Heart left ventricle (tissue), 11 donors: ENCODE measurements around the gene ZMYM3. TPM values are rescaled to one million over a fixed set of nuclear protein-coding genes. Genes with fewer than 3 reads are reported as not detected.

Source experiments
- polyA plus RNA-seq, 2 donors: library from polyadenylated mRNA; stranded (reverse); fragments of 200-250 nt; gene quantifications; one replicate each; pipeline ENCODE4 v1.2.3, GENCODE V29; 2013
- total RNA-seq, 9 donors: library from RNA; depleted of rRNA in 2 of 9; stranded (reverse); fragments of >200 nt in 2 of 9; fragmentation: NEBNext Ultra II Directional in 3 of 9; extraction: Animal tissue kit (Norgen Biotek cat#: 25700) in 3 of 9; gene quantifications; one replicate each; pipeline versions ENCODE4 v1.1.0 to v1.2.4, GENCODE V29; 2016 to 2023
- donor health status: ischemic (EF 13 %, LVEDD 7.1; RV severe dilation, severe dysfunction).
- donor health status: healthy with polysubstance abuse.
- donor health status: DM: no; HTN: yes; CAD: no.
- donor health status: DM: no; HTN: no; CAD: no.
- donor health status: ischemic (EF 25% LVEDD 5.7; RV mildly dilated, moderate dysfunction).
- donor health status: healthy.
- donor health status: DM: yes; HTN: yes; CAD: no.
- donor health status: PGD.
- donor health status: nonischemic (EF 23%, LVEDD 6.1; RV moderate dilation, normal function).

ZMYM3 gene
- total and polyA plus RNA-seq, 11 donors, result 5.1 to 22.9 (median 13.8) TPM

Other genes with a start within 250 kb of the ZMYM3 start
- gene SNX12, start 185.8 kb downstream of the ZMYM3 start, total RNA-seq, result 10 to 100 TPM; 40.2 to 62.5 (median 47.7) TPM
- 10 to 100 TPM; 20.8 to 64.5 TPM for gene SNX12, start 185.8 kb downstream of the ZMYM3 start, polyA plus RNA-seq
- gene FOXO4, start 158.3 kb downstream of the ZMYM3 start, total RNA-seq, result 10 to 100 TPM; 24.5 to 48.7 (median 37.0) TPM
- gene FOXO4, start 158.3 kb downstream of the ZMYM3 start, polyA plus RNA-seq, result 10 to 100 TPM; 23.2 to 32.7 TPM
- gene CXorf65, start 147.4 kb downstream of the ZMYM3 start, total RNA-seq, result not detected
- not detected for gene CXorf65, start 147.4 kb downstream of the ZMYM3 start, polyA plus RNA-seq
- 10 to 100 TPM in 2 of 9 donors, 1 to 10 TPM in 4, under 1 TPM in 3; 0.44 to 25.2 (median 2.1) TPM for gene IL2RG, start 142.6 kb downstream of the ZMYM3 start, total RNA-seq
- gene IL2RG, start 142.6 kb downstream of the ZMYM3 start, polyA plus RNA-seq, result 1 to 10 TPM; 1.4 to 2.0 TPM
- gene MED12, start 135.5 kb downstream of the ZMYM3 start, total RNA-seq, result 10 to 100 TPM; 15.0 to 37.4 (median 25.8) TPM
- gene MED12, start 135.5 kb downstream of the ZMYM3 start, polyA plus RNA-seq, result 1 to 10 TPM; 6.2 to 8.9 TPM
- 1 to 10 TPM in 1 of 9 donors, under 1 TPM in 8; 0.14 to 1.3 (median 0.52) TPM for gene NLGN3, start 109.3 kb downstream of the ZMYM3 start, total RNA-seq
- under 1 TPM; 0.15 to 0.19 TPM for gene NLGN3, start 109.3 kb downstream of the ZMYM3 start, polyA plus RNA-seq
- gene GJB1, start 30.9 kb downstream of the ZMYM3 start, total RNA-seq, result not detected
- gene GJB1, start 30.9 kb downstream of the ZMYM3 start, polyA plus RNA-seq, result not detected
- gene NONO, start 29.5 kb upstream of the ZMYM3 start, total RNA-seq, result 100 to 1,000 TPM in 7 of 9 donors, 10 to 100 TPM in 2; 97.0 to 177 (median 113) TPM
- 100 to 1,000 TPM in 1 of 2 donors, 10 to 100 TPM in 1; 38.9 to 125 TPM for gene NONO, start 29.5 kb upstream of the ZMYM3 start, polyA plus RNA-seq
- gene ITGB1BP2, start 47.6 kb upstream of the ZMYM3 start, total RNA-seq, result 100 to 1,000 TPM in 2 of 9 donors, 10 to 100 TPM in 7; 64.2 to 162 (median 84.9) TPM
- 10 to 100 TPM; 90.4 to 91.7 TPM for gene ITGB1BP2, start 47.6 kb upstream of the ZMYM3 start, polyA plus RNA-seq
- 10 to 100 TPM; 14.3 to 27.8 (median 20.8) TPM for gene TAF1, start 112.2 kb upstream of the ZMYM3 start, total RNA-seq
- gene TAF1, start 112.2 kb upstream of the ZMYM3 start, polyA plus RNA-seq, result 10 to 100 TPM in 1 of 2 donors, 1 to 10 TPM in 1; 8.8 to 14.0 TPM